ENCODE measurements around the gene KPNA4.
"Not testable (repeated sequence)": the region's sequence is repeated elsewhere in the genome, so short reads cannot be mapped to it uniquely, and the experiment has no call there.

Gene KPNA4

DNA sequence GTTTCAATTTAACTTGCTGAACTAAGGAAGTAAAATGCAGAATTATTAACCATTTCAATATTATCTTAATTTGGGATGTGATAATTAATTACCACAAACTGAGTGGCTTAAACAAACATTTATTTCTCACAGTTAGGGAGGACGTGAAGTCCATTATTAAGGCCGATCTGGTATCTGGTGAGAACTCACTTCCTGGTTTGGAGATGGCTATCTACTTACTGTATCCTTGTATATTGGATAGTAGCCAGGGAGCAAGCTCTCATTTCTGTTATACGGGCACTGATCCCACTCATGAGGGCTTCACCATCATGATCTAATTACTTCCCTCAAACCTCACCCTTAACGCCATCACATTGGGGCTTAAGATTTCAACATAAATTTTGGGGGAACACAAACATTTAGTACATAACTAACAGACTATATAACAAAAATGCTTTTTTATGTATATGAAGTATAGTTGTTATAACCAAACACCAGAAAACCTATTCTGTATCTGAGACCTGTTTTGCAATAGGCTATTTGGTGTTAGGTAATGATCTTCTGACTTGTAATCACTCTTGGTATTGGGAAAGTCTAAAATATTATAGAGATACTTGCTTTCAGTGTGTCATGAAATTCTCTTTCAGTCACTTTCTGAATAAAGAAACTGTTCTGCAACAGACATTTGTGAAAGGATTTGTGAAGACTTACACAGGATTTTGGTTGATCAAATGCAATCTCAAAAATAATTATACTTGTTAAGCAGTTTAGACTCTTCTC is 4.7 kb upstream of the KPNA4 start:
- DNase-seq (ENCODE audit: low spot score), result no peak

DNA sequence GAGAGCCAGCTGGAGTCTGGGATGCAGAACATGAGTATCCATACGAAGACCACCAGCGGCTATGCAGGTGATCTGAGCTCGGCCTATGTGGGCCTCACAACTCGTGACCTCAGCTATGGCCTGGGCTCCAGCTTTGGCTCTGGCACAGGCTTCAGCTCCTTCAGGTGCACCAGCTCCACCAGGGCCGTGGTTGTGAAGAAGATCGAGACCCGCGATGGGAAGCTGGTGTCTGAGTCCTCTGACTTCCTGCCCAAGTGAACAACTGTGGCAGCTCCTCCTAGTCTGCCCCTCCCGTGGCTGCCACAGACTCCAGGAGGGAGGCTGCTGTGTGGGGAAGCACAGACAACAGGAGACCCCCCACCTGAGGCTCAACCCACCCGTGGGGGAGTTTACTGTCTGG is 3.6 kb upstream of the KPNA4 start:
- no peak for DNase-seq (ENCODE audit: low spot score)

DNA sequence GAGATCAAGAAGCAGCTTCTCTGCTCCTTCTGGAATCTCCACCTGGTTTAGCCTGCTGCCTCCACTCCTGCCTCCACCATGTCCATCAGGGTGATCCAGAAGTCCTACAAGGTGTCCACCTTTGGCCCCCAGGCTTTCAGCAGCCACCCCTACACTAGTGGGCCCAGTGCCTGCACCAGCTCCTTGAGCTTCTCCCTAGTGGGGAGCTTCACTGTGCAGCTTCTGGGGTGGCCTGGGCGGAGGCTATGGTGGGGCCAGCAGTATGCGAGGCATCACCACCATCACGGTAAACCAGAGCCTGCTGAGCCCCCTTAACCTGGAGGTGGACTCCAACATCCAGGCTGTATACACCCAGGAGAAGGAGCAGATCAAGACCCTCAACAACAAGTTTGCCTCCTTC is 2.4 kb upstream of the KPNA4 start:
- no peak for DNase-seq (ENCODE audit: low spot score)

DNA sequence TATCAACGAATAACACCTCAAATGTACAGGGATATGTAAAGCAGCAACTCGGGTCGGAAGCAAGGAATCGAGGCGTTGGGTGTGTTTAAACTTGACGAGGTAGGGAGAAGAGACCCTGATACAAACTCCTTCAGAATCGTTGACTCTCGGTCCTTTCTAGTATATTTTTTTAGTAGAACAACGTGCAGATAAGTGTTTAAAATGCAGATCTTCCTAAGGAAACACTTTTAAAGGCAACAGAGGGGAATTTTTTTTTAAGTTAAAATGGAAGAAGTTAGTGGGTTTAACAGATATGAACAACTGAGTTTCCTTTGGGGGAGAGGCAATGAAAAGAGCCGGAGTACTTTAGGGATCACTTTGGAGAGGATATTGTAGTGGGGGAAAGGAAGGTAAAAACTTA is 1.1 kb upstream of the KPNA4 start:
- no peak for DNase-seq (ENCODE audit: low spot score)

DNA sequence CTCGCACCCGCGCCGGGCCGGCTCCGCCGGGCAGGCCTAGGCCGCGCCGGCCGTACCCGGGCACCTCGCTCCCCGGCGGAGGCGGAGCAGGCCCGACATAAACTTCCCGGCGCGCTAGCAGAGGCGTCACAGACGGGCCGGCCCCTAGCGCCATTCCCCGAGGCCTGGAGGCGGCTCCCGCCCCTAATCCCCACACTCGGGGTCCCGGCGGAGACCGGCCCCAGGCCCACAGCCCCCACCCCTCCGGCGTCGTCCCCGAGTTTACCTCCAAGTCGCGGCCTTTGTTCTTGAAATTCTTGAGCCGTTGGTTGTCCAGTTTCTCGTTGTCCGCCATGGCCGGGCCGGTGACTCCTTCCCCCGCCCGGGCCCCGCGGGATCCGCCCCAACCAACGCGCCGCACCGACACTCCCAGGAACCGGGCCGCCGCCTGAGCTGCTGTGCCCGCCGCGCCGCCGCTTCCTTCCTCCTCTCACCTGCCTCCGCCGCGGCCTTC is 376 bp downstream of the KPNA4 start:
- peak; percentile 45 for DNase-seq (ENCODE audit: low spot score)

DNA sequence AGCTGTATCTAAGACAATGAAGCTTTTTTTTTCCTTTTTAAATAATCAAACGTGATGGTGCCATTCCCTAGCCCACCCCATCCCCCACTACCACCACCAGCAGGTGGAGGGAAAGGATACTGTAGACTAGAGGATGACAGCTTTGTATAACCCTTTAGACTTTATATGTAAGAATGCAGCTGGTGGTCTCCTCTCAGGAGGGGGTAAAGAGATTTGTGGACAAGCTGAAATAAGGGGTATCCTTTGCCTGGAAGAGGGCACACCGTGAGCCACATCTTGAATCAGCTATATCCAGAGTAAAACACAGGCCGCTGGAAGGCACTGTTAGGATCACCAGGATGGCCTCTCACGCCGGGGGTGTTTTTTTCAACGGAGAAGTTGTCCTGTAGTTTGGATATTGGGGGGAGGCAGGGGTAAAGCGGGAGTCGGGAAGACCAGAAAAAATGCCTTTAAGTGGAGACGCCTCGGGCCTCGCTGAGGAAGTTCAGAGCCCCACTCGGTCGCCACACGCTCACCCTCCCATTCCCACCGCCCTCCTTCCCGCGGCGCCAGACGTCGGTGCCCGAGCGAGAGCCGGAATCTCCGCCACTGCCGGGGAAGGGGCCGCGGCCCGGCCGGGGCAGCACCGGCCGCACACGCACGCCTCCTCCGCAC is 986 bp downstream of the KPNA4 start:
- DNase-seq (ENCODE audit: low spot score), result no peak

DNA sequence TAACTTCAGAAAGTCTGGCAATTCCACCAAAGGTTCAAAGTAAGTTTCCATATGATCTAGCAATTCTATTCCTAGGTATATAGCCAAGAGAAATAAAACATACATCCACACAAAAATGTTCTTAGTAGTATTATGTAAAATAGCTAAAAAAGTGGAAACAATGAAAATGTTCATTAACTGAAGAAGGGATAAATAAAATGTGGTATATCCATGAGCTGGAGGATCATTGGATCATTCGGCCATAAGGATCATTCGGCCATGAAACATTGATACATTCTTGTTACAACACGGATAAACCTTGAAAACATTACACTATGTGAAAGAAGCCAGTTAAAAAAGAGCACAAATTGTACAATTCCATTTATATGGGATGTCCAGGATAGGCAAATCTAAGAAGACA is 2.4 kb downstream of the KPNA4 start:
- no peak for DNase-seq (ENCODE audit: low spot score)

DNA sequence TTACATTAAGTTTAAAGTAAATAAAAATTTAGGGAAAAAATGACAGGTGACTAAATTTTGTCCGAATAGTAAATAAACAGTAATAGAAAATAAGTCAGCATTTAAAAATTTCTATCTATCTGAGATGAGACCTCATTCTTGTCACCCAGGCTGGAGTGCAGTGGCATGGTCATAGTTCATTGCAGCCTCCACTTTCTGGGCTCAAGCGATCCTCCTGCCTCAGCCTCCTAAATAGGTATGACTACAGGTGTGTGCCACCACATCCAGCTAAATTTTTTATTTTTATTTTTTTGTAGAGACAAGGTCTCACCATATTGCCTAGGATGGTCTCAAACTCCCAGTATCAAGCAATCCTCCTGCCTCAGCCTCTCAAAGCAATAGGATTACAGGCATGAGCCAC is 7.8 kb downstream of the KPNA4 start:
- no peak for DNase-seq (ENCODE audit: low spot score)

DNA sequence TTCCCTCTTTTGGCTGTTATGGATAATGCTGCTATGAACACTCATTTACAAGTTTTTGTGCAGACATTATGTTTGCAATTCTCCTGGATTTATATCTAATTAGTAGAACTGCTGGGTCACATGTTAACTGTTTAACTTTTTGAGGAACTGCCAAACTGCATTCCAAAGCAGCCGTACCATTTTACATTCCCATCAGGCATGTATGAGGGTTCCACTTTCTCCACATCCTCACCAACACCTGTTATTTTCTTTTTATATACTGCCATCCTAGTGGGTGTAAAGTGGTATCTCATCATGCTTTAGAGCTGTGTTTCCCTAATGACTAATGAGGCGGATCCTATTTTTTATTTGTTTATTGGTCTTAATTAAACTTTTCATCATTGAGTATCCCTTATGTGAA is 9.2 kb downstream of the KPNA4 start:
- DNase-seq (ENCODE audit: low spot score), result no peak

DNA sequence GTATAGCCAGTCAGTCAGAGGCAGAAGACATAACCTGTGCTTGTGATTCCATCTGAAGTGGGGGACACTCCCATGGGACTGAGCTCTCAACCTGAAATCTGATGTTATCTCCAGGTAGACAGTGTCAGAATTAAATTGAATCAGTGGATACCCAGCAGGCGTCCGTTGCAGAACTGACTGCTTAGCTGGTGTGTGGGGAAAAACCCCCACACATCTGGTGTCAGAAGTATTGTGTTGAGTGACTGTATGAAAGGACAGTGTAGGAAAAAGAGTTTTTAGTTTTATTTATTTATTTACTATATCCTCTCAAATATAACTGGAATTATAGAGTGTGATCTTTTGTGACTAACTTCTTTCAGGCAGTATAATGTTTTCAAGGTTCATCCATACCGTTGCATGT is 10.4 kb downstream of the KPNA4 start:
- no peak for DNase-seq (ENCODE audit: low spot score)

DNA sequence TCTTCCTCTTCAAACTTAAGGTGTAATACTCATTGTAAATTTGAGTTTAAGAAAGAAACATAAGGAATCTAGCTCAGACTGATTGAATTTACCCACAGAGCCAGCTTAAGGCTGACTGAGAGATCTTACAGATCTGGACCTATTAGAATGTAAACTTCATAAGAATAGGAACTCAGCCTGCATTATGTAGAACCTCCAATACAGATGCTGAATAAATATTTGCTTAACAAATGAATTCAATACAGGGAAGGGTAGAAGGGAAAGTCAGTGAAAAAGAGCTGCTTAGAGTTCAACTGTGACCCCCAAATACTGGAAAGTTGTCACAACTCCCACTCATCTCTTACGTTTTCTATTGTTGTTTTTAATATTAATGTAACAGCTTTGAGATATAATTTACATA is 11.5 kb downstream of the KPNA4 start:
- no peak for DNase-seq (ENCODE audit: low spot score)

DNA sequence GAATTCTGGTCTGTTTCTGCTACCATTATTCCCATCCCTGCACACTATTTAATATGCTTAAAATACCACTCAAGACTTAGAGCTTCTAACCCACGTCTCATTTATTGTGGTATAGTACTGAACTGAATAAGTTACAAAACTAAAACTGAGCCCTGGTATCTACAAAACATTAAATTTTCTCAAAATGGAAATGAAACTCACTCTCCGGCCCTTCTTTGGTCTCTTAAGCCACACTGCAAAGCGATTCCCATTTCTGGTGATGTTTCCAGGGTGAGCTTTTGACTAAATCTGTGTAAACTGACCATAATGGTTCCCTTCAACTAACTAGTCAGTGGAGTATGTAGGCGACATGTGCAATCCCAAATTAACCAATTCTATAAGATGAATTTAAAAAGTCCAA is 18.6 kb downstream of the KPNA4 start:
- no peak for DNase-seq (ENCODE audit: low spot score)

DNA sequence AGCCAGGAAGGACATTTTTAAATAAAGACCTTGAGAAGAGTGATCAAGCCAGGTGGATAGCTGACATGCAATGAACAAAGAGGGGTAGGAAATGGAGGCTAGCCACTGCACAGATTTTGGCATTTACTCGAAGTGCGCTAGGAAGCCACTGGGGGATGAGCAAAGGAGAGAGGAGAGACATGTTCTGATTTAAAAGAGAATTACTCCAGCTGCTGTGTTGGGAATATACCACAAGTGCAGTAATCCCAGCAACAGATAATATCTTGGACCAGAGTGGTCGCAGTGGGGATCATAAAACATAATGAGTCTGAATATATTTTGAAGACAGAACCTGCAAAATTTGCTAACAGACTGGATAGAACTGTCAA is 19.9 kb downstream of the KPNA4 start:
- no peak for DNase-seq (ENCODE audit: low spot score)

DNA sequence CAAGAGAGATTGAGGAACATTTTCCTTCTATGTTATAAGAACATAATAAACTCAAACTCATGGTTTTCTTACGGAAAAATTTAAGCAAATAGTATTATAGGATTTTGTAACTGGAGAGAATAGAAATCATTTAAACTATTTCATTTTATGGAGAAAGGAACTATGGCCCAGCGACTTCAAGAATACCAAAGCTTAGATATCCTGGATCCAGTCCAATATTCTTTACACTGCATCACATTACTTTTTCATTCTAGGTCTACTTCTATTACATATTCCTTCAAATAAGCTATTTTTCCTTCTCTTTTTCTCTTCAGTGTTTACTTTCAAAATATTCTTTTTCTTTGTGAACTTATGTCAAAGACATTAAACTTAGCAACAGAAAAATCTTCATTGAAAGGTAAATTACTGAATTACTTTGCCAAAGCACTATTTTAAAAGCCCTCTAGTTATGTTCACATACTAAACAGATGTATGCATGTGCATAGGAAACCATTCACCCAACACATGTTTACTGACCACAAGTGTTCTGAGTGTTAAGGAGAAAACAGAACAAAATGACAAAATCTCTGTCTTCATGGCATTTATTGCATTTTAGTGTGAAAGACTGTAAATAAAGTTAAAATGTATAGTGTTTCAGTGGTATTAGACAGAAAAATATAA is 20.4 kb downstream of the KPNA4 start:
- DNase-seq (ENCODE audit: low spot score), result no peak

DNA sequence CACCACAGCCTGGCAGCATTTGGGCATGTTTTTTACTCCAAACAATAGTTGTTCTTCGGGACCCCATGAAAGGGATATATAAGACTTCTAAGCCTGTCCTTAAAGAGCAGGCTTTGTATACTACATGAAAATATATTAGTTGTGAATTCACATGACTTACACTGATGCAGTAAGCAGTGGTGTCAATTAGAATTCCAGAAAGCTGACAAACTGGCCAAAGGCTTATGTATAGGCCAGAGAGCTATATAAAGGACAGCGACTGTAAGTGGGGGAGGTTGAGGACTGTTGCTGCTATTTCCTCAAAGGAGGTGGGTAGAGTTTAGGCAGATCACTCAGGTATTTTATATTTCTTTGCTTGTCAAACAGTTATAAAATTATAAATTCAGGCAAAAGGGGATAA is 24.8 kb downstream of the KPNA4 start:
- no peak for DNase-seq (ENCODE audit: low spot score)

DNA sequence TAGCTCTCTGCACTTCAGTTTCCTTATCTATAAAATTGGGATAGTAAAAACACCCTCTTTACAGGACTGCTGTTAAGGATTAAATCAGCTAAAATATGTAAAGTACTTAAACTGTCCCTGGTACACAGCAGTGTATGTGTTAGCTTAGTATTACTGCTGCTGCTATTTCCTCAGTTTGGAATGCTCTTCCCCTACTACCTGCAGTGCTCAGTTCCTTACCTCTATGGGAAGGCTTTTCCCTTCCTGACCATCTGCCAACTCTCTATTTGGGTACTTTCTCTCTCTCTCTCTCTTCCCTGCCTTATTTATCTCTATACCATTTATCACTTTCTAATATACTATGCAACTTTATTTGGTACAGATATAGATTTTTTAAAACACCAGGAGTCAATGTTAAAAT is 26.5 kb downstream of the KPNA4 start:
- DNase-seq (ENCODE audit: low spot score), result no peak

DNA sequence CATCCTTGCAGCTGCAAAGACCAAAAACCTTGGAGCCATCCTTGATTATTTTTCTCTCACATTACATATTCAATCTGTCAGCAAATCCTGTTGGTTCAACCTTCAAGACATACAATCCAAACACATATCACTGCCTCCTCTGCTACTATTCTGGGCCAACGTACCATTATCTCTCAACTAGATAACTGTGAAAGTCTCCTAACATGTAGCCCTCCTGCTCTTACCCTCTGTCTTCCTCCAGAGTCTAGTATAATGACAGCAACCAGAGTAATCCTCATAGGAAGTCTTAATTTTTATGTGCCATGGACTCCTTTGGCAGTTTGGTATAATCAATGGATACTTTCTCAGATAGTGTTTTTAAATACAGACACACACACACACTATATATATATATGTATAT is 27.6 kb downstream of the KPNA4 start:
- no peak for DNase-seq (ENCODE audit: low spot score)

DNA sequence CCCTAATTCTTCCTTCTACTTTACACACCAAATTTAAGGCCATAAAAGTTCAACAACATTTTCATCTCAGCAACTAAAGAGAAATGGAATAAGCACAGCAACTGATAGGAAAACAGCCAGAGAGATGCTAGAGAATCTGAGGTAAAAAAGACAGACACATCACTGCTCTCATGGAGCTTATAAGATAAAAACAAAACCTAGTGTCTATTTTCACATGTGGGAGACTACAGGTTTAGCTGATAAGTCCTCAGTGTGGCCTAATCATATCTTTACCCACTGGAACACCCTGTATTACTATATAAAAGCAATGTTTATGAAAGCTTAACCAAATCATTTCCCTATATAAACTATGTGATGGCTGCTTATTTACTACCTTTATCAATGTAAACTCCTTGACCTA is 33.0 kb downstream of the KPNA4 start:
- DNase-seq (ENCODE audit: low spot score), result no peak

DNA sequence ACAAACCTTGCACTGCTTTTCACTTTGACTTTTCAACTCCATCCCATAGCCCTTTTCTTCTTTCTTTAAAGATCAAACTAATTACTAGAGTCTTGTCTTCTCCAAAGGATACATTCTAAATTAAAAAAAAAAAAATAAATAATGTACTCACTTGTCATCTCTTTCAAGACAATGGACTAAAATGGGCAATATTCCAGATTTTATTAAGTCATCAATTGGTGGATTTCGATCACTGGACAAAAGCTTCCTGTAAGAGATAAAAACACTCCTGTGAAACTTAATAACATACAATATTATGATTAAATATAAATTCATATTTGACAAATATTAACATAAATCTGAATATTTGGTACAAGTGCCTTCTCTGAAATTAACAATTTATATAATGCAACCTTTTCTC is 34.1 kb downstream of the KPNA4 start:
- no peak for DNase-seq (ENCODE audit: low spot score)

DNA sequence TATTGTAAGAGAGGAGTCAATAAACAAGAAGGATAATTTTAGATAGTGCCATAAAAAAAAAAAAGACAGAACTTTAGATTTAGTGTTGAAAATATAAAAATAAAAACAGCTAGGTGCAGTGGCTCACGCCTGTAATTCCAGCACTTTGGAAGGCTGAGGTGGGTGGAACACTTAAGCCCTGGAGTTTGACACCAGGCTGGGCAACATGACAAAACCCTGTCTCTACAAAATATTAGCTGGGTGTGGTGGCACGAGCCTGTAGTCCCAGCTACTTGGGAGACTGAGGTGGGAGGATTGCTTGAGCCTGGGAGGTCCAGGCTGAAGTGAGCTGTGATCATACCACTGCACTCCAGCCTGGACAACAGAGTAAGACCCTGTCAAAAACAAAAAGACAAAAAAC is 49.0 kb downstream of the KPNA4 start:
- DNase-seq (ENCODE audit: low spot score), result not testable (repeated sequence)

DNA sequence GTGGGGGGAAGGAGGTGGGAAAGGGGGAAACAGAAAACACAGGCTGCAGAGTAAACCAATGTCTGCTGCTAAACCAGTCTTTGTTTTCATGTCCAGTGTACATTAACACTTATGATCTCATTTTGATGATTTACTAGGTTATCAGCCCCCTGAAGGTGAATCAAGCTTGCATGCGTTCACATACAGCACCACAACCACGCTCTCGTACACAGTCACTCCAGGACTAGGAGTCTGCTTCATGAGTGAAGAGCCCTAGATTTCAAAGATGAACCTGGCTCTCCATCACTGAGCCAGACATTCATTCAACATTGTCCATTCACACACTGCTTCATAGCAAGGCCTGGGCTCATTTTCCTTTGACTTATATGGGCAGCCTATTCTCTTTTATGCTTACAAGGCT is 64.0 kb downstream of the KPNA4 start:
- no peak for DNase-seq (ENCODE audit: low spot score)

DNA sequence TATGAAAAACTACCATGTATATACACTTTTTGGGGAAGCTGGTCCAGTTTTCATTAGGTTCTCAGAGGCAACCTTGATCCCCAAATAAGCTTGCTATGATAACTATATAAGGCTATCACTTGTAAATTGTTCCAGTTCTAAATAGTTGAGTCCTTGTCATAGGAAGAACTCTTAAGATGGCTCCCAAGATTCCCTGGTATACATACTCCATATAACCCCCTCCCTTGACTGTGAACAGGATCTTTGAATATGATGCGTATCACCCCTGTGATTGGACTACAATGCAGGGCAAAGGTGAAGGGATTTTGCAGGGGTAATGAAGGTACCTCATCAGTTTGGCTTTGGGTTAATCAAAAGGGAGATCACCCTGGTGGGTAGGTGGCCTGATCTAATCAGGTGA is 67.2 kb downstream of the KPNA4 start:
- no peak for DNase-seq (ENCODE audit: low spot score)

DNA sequence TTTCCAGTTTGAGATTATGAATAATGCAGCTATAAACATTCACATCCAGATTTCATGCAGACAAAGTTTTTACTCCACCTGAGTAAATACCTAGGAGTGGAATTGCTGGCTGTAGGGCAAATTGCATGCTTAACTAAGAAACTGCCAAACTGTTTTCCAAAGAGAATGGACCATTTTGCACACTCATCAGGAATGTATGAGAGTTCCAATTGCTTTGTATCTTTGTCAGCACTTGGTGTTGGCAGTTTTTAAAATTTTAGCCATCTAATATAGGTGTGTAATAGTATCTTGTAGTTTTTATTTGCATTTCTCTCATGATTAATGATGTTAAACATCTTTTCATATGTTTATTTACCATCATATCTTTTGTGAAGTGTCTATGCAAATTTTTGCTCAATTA is 75.2 kb downstream of the KPNA4 start:
- DNase-seq (ENCODE audit: low spot score), result no peak
